ENCODE results near the gene RSPH10B2.
"Not testable (repeated sequence)": the region's sequence is repeated elsewhere in the genome, so short reads cannot be mapped to it uniquely, and the experiment has no call there.

DNA sequence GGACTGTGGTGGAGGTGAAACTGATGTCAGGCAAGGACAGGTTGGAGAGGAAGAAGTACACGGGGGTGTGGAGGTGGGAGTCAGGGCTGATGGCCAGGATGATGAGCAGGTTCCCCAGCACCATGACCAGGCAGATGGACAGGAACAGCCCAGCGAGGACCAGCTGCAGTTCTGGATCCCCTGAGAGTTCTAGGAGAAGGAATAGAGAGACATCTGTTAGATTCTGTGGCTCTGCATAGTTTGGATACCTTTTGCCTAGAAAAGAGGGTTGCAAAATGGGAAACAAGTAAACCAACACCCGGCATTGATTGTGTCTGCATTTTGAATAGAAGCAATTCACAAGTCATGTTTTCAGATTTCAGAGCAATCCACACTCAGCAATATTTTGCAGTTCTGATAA, 81.6 kb downstream of the RSPH10B2 start:
- not testable (repeated sequence) for TF ChIP-seq ZSCAN23 (tag by site-specific recombination; IDR thresholded peaks at IDR 0.05); PRDM4 (tag by site-specific recombination; IDR thresholded peaks at IDR 0.05); ZNF175 (tag by site-specific recombination; IDR thresholded peaks at IDR 0.05); ZFP37 (tag by site-specific recombination; IDR thresholded peaks at IDR 0.05); OVOL3 (tag by site-specific recombination; IDR thresholded peaks at IDR 0.05); ZNF274 (IDR thresholded peaks at IDR 0.05; ENCODE audit: low read length); ZNF274 (tag by site-specific recombination; IDR thresholded peaks at IDR 0.05; ENCODE audit: borderline replicate concordance); ZNF629 (tag by site-specific recombination; IDR thresholded peaks at IDR 0.05); ZNF585B (tag by site-specific recombination; IDR thresholded peaks at IDR 0.05)
- TF ChIP-seq, protein P1, sequence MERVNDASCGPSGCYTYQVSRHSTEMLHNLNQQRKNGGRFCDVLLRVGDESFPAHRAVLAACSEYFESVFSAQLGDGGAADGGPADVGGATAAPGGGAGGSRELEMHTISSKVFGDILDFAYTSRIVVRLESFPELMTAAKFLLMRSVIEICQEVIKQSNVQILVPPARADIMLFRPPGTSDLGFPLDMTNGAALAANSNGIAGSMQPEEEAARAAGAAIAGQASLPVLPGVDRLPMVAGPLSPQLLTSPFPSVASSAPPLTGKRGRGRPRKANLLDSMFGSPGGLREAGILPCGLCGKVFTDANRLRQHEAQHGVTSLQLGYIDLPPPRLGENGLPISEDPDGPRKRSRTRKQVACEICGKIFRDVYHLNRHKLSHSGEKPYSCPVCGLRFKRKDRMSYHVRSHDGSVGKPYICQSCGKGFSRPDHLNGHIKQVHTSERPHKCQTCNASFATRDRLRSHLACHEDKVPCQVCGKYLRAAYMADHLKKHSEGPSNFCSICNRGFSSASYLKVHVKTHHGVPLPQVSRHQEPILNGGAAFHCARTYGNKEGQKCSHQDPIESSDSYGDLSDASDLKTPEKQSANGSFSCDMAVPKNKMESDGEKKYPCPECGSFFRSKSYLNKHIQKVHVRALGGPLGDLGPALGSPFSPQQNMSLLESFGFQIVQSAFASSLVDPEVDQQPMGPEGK (tag by site-specific recombination; IDR thresholded peaks at IDR 0.05): not testable (repeated sequence)
- TF ChIP-seq, protein P2, sequence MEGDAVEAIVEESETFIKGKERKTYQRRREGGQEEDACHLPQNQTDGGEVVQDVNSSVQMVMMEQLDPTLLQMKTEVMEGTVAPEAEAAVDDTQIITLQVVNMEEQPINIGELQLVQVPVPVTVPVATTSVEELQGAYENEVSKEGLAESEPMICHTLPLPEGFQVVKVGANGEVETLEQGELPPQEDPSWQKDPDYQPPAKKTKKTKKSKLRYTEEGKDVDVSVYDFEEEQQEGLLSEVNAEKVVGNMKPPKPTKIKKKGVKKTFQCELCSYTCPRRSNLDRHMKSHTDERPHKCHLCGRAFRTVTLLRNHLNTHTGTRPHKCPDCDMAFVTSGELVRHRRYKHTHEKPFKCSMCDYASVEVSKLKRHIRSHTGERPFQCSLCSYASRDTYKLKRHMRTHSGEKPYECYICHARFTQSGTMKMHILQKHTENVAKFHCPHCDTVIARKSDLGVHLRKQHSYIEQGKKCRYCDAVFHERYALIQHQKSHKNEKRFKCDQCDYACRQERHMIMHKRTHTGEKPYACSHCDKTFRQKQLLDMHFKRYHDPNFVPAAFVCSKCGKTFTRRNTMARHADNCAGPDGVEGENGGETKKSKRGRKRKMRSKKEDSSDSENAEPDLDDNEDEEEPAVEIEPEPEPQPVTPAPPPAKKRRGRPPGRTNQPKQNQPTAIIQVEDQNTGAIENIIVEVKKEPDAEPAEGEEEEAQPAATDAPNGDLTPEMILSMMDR (tag by site-specific recombination; IDR thresholded peaks at IDR 0.05): not testable (repeated sequence)

Measured in HEK293 (cell line).